Fibroblast of lung (primary cell): ENCODE results near the gene RMC1.

Experiments
- EZH2 ChIP-seq: IDR thresholded peaks from 2 replicates; pipeline ENCODE4 v1.5.1; 2012; ENCODE audit warnings: low read length, control low read depth, mild to moderate bottlenecking; ENCODE audit errors: missing control alignments
- TF ChIP-seq, protein P1 (sequence below), 2 donors: IDR thresholded peaks in 1 of 2; conservative IDR thresholded peaks in 1 of 2; 1 replicate in 1 of 2; 2 replicates in 1 of 2; pipeline ENCODE4 v1.5.1; 2011 to 2012; ENCODE audit warnings: low read length in 2 of 2, control low read depth in 1 of 2, inconsistent platforms in 1 of 2, low read depth in 1 of 2, mild to moderate bottlenecking in 1 of 2

DNA sequence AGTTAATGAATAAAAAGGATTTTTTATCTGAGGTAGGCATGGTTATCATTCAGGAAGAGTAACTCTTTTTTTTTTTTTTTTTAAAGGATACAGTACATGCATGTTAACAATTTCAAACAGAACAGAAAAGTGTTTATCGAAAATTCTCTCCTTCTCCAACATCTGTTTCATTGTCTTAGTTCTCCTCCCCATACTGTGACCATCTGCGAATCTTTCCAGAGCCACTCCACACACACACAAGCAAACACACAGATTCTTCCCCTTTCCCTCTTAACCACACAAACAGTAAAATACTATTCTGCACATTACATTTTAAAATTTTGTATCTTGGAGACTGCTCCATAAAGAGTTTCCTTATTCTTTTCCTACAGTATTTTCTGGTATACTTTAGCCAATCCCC, 45.0 kb downstream of the RMC1 start:
- TF ChIP-seq EZH2 = no peak
- TF ChIP-seq, protein P1, sequence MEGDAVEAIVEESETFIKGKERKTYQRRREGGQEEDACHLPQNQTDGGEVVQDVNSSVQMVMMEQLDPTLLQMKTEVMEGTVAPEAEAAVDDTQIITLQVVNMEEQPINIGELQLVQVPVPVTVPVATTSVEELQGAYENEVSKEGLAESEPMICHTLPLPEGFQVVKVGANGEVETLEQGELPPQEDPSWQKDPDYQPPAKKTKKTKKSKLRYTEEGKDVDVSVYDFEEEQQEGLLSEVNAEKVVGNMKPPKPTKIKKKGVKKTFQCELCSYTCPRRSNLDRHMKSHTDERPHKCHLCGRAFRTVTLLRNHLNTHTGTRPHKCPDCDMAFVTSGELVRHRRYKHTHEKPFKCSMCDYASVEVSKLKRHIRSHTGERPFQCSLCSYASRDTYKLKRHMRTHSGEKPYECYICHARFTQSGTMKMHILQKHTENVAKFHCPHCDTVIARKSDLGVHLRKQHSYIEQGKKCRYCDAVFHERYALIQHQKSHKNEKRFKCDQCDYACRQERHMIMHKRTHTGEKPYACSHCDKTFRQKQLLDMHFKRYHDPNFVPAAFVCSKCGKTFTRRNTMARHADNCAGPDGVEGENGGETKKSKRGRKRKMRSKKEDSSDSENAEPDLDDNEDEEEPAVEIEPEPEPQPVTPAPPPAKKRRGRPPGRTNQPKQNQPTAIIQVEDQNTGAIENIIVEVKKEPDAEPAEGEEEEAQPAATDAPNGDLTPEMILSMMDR (conservative IDR thresholded peaks at IDR 0.05 in 1 of 2, IDR thresholded peaks at IDR 0.05 in 1 of 2; ENCODE audit: low read depth in 1 of 2, low read length in 2 of 2) = no peak
